HG02623 (cell line): ENCODE results near the gene IRAG1.

Experiments
- ATAC-seq: cut with Tn5 transposase; IDR thresholded peaks from one replicate; pipeline ENCODE4 v1.9.1; 2021; ENCODE audit warnings: moderate library complexity; ENCODE audit not compliant: unreplicated experiment

Gene IRAG1, protein sequence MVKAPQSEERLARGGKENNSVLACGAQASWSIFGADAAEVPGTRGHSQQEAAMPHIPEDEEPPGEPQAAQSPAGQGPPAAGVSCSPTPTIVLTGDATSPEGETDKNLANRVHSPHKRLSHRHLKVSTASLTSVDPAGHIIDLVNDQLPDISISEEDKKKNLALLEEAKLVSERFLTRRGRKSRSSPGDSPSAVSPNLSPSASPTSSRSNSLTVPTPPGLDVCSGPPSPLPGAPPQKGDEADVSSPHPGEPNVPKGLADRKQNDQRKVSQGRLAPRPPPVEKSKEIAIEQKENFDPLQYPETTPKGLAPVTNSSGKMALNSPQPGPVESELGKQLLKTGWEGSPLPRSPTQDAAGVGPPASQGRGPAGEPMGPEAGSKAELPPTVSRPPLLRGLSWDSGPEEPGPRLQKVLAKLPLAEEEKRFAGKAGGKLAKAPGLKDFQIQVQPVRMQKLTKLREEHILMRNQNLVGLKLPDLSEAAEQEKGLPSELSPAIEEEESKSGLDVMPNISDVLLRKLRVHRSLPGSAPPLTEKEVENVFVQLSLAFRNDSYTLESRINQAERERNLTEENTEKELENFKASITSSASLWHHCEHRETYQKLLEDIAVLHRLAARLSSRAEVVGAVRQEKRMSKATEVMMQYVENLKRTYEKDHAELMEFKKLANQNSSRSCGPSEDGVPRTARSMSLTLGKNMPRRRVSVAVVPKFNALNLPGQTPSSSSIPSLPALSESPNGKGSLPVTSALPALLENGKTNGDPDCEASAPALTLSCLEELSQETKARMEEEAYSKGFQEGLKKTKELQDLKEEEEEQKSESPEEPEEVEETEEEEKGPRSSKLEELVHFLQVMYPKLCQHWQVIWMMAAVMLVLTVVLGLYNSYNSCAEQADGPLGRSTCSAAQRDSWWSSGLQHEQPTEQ

DNA sequence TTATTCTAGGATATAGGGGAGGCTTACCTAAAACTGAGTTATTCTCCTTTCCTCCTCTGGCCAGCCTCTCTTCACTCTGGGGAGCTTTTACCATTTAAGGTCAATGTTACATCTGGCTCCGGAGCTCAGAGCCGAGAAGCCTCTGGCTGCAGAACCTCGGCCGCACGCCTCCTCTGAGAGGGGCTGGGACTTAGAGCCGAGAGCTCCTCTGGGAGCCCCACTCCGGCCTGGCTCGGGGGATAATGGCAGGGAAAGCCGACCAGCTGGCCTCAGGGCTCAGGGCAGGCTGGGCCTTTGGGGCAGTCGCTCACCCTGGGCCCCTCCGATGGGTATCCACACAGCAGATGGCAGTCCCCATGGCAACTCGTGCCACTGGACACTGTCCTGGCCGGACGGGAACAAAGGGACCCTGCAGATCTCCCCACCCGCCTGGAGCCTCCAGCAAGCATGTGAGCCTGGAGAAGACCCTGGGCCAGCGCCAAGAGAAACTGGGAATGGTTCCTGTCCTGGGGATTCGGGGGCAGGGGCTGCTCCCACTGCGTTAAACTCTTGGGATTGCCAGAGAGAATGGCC, at the start of gene IRAG1:
Gene IRAG1 (minus strand): TSS at position 247 of the 573 bp plus-strand sequence. CDS start 153 bp downstream, at position 94.
- ATAC-seq = no peak

DNA sequence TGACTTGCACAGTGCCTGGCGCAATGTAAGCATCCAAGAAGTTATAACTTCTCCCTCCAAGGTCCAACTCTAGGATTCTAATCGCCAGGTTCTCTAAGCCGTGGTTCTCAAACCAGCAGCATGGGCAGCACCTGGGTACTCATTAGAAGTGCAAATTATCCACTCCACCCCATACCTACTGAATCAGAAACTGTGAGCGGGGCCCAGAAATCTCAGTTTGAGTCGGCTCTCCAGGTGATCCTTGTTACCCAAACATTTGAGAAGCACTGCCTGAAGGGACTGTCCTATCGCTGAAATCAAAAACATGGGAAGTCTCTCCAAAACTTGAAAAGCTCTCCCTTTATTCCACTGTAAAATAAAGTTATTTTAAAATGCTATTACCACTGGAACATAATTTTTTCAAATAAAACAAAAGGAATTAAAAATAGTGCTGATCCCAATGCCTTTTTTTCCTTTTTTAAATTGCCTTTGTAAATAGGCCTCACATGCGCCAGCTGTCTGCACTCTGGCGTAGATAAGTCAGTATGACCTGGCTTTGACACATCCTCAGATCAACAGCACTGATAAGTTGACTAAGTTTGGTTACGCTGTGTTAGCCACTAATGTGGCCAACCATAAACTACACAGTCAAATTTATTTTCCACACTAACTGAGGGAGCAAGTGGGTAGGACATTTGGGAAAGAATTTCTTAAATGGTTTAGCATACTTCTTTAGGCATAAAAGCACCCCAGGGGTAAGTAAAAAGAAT, 49.1 kb upstream of the IRAG1 start:
- no peak for ATAC-seq

DNA sequence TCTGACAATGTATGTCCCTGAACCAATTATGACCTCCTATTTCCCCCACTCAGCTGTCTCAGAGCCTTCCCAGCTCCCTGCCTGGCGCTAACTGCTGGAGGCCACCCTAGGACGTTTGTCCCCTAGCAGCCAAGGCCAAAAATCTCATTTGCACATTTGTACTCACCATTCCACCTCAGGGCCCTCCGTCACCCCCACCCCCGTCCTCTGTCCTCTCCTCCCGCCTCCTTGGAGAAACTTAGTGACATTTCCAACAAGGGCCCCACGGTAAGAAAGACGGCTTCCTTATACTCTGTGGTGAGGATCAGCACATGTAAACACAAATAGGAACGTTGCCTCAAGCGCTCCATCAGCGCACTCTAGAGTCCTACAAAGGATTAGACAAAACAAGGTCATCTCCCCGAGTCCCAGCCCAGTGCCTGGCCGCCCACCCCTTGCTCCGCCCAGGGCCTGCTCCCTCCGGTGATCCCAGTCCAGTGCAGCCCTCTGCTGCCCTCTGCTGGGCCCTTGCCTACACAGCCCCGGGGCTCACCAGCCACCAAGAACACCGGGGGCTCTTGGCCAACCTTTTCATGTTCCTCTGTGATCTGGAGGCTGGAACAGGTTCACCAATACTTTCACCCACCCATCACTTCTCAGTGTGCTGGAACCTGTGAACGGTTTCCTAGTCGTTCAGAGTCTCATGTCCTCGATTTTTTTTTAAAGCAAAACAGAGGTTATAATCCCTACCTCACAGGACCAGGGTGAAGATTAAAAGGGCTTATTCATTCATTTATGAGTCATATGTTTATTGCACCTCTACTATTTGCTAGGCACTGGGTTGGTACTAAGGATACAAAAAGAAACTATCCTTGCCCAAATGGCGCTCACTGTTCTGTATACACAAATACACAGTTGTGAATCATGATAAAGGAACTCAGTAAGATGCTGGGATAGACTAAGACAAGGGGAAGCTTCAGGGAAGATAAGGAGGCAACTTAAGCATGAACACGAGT, 42.2 kb upstream of the IRAG1 start:
- ATAC-seq = peak; percentile 97

DNA sequence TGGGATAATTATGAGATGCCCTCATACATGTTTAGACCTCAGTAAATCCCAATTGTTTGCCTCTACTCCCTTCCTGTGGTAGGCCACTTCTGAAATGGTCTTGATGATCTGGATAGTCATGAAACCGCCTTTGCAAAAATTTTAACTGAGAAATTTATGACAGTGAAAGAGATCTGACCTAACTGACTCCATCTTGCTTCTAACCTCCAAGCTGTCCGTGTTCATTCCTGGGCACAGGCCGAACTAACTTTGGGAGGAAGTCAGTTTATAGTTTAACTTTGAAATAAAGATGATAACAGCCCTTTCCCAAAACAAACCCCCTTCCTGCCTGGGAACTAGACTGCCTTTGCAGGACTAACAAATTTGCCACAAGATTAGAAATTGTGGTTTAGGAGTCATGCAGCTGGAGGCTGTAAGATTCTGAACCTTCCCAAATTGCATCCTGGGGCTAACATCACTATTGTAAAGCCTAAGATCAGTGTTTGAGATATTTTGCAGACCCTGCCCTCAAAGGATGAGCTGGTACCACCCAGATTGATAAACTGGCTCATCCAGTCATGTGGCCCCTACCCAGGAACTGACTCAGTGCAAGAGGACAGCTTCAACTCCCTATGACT, 37.6 kb upstream of the IRAG1 start:
- no peak for ATAC-seq

DNA sequence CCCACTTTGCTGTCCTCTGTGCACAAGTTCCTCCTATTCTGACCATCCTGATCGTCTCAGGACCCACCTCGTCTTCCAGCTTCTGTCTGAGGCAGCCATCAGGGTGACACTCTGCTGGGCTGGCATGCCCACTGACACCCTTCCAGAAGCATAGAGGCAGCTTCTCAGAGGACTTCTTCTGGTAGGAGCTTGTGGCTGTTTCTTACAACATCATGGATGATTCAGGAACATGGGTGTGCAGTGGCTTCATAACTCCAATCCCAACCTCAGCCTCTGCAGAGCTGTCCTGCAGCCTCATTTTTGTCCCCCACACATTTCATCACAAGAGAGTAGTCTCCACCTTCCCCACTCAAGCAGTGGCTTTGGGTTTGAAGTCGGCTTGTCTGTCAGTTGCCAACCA, 36.6 kb upstream of the IRAG1 start:
- no peak for ATAC-seq

DNA sequence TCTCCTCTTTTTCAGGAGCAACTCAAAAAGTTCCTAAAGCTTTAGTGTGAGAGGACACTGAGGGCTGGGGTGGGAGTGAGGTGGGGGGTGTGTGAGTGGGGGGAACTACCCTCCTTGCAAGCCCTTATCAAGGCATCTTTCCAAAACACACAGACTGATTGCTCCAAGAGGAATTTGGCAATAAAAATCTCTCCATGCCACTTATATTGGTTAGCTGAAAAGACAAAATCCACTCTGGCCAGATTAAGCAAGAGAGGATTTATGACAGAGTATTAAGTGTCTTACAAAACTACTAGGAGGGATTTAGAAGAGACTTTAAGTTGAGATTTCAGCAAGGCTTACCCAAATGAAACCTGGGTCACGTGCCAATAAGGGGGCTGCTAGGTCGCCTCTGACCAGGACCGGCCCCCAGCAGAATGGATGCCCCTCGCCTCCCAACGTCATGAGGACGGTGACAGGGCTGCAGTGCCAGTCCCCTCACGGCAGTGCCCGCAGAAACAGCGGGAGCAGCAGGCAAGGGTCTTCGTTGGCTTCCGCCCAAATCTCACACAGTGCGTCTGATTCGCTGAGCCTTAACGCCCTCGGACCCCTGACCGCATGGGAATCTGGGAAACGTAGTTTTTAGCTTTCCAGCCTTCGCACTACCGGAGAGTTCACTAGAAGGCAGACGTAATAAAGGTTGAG, 35.4 kb upstream of the IRAG1 start:
- ATAC-seq = no peak

DNA sequence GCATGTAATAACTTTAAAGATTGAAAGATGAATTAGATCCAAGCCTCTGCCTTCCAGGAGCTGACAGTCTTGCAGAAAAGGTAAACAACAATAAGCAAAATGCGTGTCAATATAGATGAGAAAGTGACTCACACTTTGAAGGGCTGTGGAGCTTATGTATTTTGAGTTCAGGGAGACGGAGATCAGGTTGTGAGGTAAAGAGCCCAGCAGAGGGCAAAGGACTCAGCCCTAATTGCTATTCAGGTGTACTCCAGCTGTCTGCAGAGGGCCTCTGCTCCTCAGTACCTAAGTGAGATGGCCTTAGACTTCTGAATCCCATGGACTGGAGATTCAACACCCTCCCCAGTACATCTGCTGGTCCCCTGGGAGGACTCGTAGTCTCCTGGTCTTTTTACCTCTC, 34.6 kb upstream of the IRAG1 start:
- no peak for ATAC-seq

DNA sequence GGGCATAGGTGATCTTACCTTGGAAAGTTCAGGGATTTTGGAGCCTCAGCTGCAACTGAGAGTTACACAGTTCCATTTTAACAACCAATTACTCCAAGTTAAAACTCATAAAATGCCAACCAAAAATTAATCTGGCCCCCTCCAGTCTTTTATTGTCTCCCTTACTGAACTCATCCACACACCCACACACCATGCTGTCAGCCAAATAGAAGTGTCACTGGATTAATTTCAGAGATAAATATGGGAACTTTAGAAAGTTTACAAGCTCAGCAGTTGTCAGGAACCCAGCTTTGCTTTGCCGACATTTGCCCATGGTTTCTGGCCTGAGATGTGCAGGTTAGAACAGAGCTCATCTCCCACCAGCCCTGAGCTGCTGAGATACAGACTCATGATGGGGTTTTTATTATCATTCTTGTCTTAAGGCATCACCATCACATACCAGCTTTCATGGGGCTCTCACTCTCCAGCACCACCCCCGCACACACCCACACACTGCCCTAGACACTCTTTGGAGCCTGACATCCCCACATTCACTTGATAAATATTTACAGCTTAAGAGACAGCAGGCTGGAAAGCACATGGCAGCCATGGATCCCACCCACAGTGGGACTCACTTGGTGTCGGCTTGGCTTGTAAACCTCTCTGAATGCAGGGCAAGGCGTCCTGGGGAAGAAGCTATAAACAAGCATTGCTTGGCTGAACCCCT, 33.7 kb upstream of the IRAG1 start:
- ATAC-seq = no peak

DNA sequence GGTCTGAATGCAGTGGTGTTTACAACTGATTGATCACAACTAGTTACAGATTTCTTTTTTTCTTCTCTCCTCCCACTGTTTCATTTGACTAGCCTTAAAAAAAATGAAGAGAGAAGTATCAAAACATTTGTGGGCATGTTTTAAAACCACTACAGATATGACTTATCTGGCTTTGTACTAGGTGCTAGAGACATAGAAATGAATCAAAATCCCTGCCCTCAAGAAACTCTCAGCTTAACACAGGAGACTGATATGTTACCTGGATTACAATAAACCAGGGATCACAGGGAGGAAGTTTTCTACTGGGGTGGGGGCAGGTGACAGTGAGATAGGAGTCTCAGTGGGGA, 32.3 kb upstream of the IRAG1 start:
- ATAC-seq = no peak

DNA sequence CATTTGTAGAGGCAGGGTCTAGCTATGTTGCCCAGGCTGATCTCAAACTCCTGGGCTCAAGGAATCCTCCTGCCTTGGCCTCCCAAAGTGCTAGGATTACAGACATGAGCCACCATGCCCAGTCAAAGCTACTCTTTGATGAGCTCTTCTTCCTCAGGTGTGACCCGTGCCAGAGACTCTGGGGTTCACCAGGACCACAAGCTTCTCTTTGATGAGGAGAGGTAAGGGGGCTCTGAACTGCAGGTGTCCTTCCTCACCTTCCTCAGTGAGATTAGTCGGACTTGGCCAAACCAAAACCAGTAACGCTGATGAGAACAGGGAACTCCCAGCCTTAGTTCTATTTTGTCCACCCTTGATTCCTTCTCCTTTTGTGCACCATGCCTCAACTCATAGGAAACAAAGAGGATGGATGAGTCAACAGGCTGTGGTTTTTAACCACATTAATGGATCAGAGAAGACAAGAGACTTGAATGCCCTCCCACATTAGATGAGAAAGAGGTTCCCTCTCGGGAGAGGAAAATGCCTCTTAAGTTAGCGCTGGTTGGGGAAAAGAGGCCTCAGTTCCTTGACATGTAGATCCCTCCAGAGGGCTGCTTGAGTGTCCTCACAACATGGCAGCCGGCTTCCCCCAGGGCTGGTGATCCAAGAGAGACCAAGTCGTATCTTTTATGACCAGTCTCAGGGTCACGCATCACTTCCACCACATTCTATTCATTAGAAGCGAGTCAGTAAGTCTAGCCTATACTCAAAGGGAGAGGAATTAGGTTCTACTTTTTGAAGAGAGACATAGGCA, 31.8 kb upstream of the IRAG1 start:
- no peak for ATAC-seq

DNA sequence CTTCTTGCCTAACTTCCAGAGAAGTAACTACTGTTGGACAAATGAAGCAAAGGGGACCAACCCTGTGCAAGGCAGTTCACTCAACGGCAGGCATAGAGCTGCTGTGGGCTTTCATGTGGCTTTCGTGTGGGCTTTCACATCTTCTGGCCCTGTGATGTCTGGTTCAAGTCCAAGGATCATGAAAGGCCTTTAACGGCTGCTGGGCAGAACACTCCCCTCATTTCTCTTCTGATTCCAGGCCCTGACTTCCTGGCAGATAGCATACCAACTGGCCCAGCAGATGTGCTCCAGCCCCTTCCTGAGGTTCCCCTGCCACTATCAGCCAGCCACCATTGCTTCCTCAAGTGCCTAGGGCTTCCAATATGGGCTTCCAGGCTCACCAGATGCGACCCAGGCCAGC, 28.8 kb upstream of the IRAG1 start:
- ATAC-seq = no peak

DNA sequence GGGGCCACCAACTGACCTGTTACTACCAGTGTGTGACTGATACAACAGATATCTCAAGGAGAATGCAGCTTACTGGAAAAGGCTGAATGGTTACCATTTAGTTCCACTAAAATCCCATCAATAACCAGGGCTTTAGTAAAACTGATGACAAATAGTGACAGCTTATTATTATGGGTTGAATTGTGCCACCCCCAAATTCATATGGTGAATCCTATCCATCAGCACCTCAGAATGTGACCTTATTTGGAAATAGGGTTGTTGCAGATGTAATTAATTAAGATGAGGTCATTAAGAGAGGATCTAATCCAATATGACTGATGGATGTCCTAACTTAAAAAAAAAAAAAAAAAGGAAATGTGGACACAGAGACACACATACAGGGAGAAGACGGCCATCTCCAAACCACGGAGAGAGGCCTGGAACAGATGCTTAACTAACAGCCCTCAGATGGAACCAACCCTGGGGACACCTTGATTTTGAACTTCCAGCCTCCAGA, 27.4 kb upstream of the IRAG1 start:
- no peak for ATAC-seq

DNA sequence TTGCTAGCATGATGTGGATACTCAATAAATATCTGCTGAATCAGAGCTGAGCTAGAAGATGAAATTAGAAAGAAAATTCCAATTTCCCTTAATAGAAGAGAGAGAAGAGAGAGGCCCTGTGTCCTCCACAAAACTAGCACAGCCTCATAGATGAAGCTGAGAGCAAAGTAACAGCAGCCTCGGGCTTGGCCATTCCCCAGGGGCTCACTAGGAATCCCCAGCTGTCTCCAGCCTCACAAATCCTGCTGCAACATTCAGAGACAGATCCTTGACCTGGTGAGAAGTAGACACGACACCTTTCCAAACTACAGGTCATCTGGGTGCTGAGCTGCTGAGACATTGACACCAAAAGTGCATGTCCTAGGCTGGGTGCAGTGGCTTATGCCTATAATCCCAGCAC, 26.1 kb upstream of the IRAG1 start:
- ATAC-seq = no peak

DNA sequence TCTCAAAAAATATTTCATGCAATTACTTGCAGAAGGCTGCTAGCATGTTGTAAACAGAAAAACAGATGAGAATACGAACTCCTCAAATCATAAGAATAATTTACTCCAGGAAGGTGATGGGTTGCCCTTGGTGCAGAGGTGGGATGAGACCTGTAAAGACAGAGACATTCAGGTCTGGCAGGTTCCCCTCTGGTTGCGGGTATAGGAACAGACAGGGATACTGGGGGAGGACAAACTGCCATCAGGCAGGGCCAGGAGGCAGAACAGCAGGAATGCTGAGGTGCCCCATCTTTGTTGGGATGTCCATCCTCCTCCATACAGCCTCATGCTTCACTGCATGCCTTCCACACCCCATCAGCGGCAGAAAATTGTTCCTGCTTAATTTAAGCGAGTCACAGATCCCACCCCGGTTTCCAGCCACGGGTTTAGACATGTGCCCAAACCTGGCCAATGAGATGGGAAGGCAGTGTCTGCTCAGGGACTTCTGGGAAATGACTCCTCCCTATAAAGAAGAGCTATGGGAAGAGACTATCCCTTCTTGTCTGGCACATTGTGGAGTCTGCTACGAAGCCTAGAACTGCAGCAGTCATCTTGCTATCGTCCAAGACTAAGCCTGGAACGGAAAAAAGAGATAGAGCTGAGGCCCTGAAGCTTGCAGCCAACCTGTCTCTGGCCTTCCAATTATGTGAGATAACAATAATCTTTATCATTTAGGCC, 23.1 kb upstream of the IRAG1 start:
- no peak for ATAC-seq

DNA sequence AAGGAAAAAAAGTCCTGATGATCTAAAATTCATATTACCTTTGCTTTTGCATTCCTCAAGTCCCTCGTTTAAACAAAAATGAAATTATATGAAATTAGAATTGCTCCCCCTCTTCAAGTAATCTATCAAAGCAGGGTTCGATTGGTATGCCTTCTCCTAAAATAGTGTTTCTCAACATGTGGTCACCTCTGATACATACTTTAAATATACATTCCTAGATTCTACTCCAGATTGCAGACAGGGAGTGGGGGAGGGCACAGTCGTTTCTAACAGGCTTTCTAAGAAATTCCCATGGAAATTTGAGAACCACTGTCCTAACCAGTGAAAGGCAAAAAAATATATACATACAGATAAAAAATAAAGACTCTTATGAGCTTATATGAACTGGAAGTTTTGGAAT, 22.6 kb upstream of the IRAG1 start:
- ATAC-seq = no peak

DNA sequence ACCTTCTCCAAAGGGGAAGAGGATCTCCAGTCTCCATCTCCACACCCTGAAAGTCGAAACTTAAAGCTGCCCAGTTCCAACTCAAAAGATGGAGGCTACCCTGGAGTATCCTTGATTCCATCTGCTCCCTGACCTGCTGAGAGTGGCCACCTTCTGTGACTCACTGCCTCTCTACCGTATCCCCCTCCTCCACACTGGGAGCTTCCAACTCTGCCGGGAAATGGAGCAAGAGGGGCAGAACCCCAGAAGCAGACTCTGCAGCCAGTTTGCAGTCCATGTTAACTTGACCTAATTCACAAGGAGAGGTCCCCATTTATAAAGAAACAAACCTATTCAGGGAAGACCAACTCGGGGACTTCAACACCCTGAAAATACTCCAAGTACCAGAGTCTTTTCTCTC, 22.0 kb upstream of the IRAG1 start:
- ATAC-seq = no peak
